ENCODE measurements around the gene FBN1. TPM values are rescaled to one million over a fixed set of nuclear protein-coding genes. Genes with fewer than 3 reads are reported as not detected.

FBN1 gene
- total RNA-seq, 1 donor from 2014 or later: 72.1 TPM

DNA sequence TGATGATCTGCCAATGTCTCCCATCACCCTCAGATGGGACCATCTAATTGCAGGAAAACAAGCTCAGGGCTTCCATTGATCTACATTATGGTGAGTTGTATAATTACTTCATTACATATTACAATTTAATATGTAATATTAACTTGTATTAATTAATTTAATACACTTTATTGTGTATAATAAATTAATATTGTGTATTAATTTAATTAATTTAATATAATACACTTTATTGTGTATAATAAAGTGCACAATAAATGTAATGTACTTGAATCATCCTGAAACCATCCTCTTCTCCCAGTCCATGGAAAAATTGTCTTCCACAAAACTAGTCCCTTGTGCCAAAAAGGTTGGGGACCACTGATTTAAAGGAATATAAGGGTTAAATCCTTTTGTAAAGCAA, 123.4 kb downstream of the FBN1 start:
- DNase-seq (ENCODE audit: low read depth in 2 of 2): no peak

DNA sequence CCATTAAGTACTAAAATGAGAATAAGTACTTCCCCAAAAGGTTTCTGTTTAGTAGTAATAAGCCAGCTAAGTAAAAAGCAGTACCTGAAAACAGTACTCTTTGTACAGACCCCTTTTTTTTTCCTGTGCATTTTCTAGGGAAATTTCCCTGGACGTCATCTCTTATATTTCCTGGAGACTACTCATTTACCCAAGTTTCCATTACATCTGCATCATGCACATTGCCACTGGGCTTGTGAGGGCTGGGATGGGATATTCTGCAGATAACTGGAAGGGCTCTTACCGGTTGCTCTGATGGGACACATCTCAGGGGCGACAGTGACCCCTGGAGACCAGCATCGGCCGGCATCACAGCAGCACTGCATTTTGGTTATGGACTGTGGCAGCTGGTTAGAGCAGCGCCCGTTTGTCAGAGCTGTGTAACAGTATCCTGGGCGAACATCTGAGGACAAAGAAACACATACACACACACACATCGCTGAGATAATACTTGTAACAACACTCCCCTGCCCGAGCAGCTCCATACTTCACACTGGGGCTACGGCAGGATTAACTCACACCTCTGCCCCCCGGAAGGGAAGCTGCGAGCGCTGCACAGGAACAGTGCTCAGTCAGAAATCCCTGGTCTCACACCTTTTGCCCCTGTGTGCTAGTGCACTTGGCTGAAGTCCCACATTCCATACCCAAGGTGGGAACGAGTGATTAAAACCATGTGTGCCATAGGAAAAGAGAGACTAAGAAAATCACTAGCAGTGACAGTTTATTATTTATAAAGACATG, 124.9 kb downstream of the FBN1 start:
- peak; percentile 90 to 93 for DNase-seq (ENCODE audit: low read depth in 2 of 2)

- no peak for DNase-seq (ENCODE audit: low read depth in 2 of 2)
Observed at GRCh38 chr15:48516121-48516520, 129.4 kb downstream of the FBN1 start.

GRCh38 chr15:48515500-48515899, 130.0 kb downstream of the FBN1 start:
- DNase-seq (ENCODE audit: low read depth in 2 of 2): peak in 1 of 2 donors; percentile 37

DNA sequence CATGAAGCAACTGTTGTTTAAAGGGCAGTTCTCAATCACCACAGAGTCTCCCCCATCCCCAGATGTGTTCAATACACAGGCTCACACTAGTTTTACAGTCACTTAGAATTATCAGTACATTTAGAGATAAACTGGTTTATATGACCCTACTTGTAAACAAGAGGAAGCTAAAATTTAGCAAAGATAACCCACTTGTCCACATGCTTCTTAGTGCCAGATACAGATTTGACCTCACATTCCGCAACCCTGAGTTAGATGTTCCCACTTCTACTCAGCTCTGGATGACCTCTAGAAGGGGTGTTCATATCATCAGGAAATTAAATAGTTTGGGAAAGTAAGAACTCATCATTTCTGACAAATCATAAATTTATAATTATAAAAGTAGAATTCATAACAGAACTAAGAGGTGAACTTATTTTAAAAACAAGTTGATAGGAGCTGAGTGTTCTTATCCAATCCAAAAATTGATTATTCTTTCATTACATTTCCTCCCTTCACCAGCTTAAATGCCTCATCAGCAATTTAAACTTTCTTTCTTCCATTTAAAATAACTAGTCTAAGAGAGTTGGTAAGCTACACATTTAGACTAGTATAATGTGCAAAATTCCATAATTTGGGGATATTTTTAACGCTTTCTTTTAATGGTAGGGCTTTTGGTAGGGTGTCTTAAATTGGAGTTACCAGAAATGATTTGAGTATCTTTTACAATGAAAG, 131.2 kb downstream of the FBN1 start:
- no peak for DNase-seq (ENCODE audit: low read depth in 2 of 2)

DNA sequence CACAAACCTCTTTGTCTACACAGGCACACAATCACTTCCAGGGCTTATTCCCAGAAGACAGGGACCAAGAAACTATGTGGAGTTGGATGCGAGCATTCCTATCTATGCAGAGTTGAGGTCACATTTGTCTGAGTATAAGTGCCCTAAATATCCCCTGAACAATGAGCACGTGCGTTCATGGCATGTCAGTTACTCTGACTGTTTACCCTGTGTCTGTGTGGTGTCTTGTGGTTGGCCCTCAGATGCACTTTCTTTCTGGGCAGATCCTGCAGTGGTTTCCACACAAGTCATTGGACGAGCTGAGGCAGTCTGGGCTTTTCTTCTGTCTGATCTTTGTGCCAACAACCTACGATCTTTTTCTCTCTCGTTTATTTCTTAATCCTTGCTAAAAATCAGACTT, 134.5 kb downstream of the FBN1 start:
- peak in 1 of 2 donors; percentile 71 for DNase-seq (ENCODE audit: low read depth in 2 of 2)

GRCh38 chr15:48507416-48508065, 138.0 kb downstream of the FBN1 start:
- DNase-seq (ENCODE audit: low read depth in 2 of 2): peak; percentile 23 to 74

- no peak for DNase-seq (ENCODE audit: low read depth in 2 of 2)
Observed at GRCh38 chr15:48505067-48505466, 140.4 kb downstream of the FBN1 start.

GRCh38 chr15:48501208-48501607, 144.3 kb downstream of the FBN1 start:
- no peak for DNase-seq (ENCODE audit: low read depth in 2 of 2)

- DNase-seq (ENCODE audit: low read depth in 2 of 2): no peak
Observed at GRCh38 chr15:48500595-48500994, 144.9 kb downstream of the FBN1 start.

GRCh38 chr15:48499978-48500377, 145.5 kb downstream of the FBN1 start:
- DNase-seq (ENCODE audit: low read depth in 2 of 2): no peak

DNA sequence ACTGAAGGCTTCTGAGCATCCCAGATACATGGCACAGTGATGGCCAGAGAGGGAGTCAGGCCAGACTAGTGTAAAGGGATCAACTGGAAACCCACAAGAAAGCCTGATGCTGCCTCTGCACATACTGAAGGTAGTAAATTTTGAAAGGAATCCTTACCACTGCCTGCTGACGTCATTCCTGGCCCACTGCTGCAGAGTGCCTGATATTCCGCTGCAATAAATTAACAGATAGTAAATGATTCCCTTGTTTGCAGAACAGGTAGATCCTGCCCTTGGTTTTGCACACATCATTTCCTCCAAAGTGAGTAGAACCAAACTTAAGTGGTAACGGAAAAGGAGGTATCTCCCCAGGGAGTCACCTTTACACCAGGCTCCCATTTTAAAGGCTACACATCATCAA, 146.7 kb downstream of the FBN1 start:
- DNase-seq (ENCODE audit: low read depth in 2 of 2): no peak

DNA sequence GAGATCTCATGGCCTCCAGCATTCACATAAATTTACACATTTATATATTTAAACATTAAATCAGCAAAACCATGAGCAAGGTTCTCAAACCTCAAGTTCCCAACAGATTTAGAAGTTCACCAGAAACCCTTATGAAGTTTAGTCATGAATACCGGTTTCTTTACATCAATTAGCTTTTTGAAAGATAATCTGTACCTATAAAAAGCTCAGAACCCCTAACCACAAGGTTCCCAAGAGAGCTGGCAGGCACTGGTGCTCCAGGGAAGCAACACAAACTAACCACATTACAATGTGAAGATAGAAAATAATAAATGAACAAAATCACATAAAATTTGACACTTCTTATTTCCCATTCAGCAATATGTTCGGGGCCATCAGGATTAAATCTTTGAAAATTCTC, 150.9 kb downstream of the FBN1 start:
- DNase-seq (ENCODE audit: low read depth in 2 of 2): no peak

GRCh38 chr15:48493763-48494225, 151.7 kb downstream of the FBN1 start:
- no peak for DNase-seq (ENCODE audit: low read depth in 2 of 2)

DNA sequence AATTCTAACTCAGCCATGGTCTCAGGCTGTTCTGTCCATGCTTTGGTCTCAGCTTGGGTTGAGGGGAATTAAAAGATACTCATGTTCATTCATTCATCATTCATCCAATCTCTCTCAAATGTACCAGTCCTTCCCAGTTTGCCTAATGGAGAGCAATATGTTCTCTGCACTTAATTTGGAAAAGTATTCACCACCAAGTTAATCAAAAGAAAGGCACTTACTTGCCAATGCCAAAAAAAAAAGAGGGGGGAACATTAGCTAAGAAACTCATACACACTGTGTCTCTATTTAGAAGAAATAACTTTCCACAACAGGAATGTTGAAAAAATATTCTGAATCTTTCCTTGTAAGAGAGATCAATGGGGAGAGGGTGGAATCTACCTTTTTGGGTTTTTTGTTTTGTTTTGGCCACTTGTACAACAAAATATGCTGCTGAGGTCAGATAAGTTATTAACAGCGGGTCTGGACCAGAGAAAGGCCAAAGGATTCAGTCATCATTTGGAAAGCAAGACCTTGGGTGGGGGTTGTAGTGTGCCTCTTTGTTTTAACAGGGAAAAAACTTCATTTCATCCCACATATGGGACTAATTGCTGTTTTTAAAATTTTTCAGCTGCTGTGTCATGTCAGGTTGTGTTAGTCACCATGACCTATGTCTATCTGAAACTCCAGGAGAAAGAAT, 152.3 kb downstream of the FBN1 start:
- peak in 1 of 2 donors; percentile 62 for DNase-seq (ENCODE audit: low read depth in 2 of 2)

GRCh38 chr15:48486228-48486627, 159.3 kb downstream of the FBN1 start:
- no peak for DNase-seq (ENCODE audit: low read depth in 2 of 2)

DNA sequence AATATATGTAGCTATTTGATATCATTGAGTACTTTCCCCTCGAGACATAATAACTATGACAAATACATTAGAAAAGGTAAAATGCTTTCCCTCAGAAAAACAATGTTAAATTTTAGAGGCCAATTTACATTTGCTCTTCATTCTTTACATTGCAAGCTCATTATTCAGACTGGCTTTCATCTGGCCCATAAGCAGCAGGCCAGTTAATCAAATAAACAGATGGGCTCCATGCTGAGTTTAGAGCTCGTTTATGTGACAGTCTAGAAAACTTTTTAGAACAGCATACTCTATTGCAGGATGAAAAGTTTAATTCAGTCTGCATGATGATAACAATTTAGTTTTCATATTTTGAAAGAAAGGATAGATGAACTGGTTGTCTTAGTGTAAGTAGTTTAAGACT, 163.7 kb downstream of the FBN1 start:
- no peak for DNase-seq (ENCODE audit: low read depth in 2 of 2)

- DNase-seq (ENCODE audit: low read depth in 2 of 2): no peak
Observed at GRCh38 chr15:48479751-48480150, 165.8 kb downstream of the FBN1 start.

DNA sequence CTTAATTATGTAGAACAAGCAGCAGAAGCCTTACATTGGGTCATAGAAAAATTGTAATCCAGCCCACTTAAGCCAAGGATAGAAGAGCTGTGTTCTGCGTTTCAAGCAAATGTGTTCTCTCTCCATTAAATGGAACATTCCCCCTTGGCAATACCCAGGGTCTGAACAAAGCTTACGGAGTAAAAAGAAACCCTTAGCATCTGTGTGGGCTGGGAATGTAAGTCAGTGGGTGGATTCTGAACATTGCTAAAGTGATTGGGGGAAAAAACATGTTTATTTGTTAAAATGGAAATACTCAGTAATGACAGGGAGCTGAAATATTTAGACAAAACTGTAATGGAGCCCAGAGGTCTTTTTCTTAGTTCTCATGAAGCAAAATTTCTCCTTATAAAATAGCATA, 166.9 kb downstream of the FBN1 start:
- DNase-seq (ENCODE audit: low read depth in 2 of 2): no peak

DNA sequence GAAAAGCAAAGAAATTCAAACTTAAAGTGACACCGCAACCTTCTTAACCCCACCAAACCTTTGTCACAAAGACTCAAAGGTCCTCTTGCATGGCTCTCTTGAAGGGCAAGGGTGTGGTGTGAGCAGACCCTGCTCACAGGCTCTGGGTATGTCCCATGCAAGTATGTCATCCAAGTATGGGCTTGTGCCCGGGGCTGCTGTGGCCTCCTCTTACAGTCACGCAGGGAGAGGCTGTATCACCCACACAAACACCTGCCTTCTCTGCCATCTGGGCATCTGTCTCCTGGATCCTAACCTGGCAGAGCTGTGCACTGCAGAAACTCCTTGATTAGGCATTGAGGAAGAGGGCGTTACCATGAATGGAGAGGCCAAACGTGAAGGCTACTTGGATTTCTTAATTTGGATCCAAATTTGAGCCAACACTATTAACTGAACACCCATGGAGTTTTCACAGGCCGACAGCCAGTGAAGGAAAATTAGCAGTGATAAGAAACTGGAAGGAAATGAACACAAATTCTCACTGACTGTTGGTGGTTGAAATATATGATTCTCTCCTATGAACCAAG, 167.6 kb downstream of the FBN1 start:
- DNase-seq (ENCODE audit: low read depth in 2 of 2): no peak

GRCh38 chr15:48475600-48476395, 169.7 kb downstream of the FBN1 start:
- DNase-seq (ENCODE audit: low read depth in 2 of 2): no peak
